GM23338 (cell line): ENCODE measurements around the gene EHF. TPM values are rescaled to one million over a fixed set of nuclear protein-coding genes. Genes with fewer than 3 reads are reported as not detected.

ENCODE experiments used
- ATAC-seq: fragments of 200-7000 bp; cut with Tn5 transposase; 3 replicates; pipeline ENCODE4 v1.9.1; 2020
- DNase-seq: peaks from one replicate; pipeline ENCODE4 v3.0.0-alpha.2; 2015; ENCODE audit warnings: low spot score
- H2AFZ ChIP-seq: fragments of 200-600 bp; sonication (generic); 2 replicates; pipeline ENCODE4 v1.8.0; 2016; ENCODE audit warnings: antibody characterized with exemption, mild to moderate bottlenecking, moderate library complexity
- H3F3A ChIP-seq: fragments of 200-600 bp; sonication (generic); replicated peaks from 2 replicates; pipeline ENCODE4 v1.8.0; 2017; ENCODE audit warnings: antibody characterized with exemption, mixed run types, low read depth
- H3K27ac ChIP-seq: fragments of 200-600 bp; sonication (generic); 2 replicates; pipeline ENCODE4 v1.6.1; 2016; ENCODE audit warnings: low read depth
- H3K27me3 ChIP-seq: fragments of 200-600 bp; sonication (generic); 2 replicates; pipeline ENCODE4 v1.8.0; 2016; ENCODE audit warnings: mild to moderate bottlenecking, mixed run types, moderate library complexity; ENCODE audit not compliant: insufficient read depth
- H3K36me3 ChIP-seq: fragments of 200-600 bp; sonication (generic); 2 replicates; pipeline ENCODE4 v1.8.0; 2016; ENCODE audit warnings: mild to moderate bottlenecking; ENCODE audit not compliant: insufficient read depth
- H3K4me1 ChIP-seq: fragments of 200-600 bp; sonication (generic); 2 replicates; pipeline ENCODE4 v1.8.0; 2016; ENCODE audit warnings: mild to moderate bottlenecking, moderate library complexity; ENCODE audit not compliant: insufficient read depth
- H3K4me2 ChIP-seq: fragments of 200-600 bp; sonication (generic); 2 replicates; pipeline ENCODE4 v1.7.1; 2017; ENCODE audit warnings: mixed run types
- H3K4me3 ChIP-seq: fragments of 200-600 bp; sonication (generic); 2 replicates; pipeline ENCODE4 v1.6.1; 2016; ENCODE audit warnings: mixed run types
- H3K79me2 ChIP-seq: fragments of 200-600 bp; sonication (generic); replicated peaks from 2 replicates; pipeline ENCODE4 v1.8.0; 2017; ENCODE audit warnings: mild to moderate bottlenecking; ENCODE audit not compliant: insufficient read depth
- H3K9me2 ChIP-seq: fragments of 200-600 bp; sonication (generic); 2 replicates; pipeline ENCODE4 v1.8.0; 2017; ENCODE audit not compliant: insufficient read depth
- H4K20me1 ChIP-seq: fragments of 200-600 bp; sonication (generic); replicated peaks from 2 replicates; pipeline ENCODE4 v1.8.0; 2017; ENCODE audit warnings: mild to moderate bottlenecking; ENCODE audit not compliant: insufficient read depth
- H3K27ac Mint-ChIP-seq: 2 replicates; pipeline ENCODE4 v1.8.0; 2020; ENCODE audit warnings: inconsistent platforms, mild to moderate bottlenecking, moderate library complexity, mixed read lengths
- H3K27me3 Mint-ChIP-seq: 3 replicates; pipeline ENCODE4 v1.8.0; 2022; ENCODE audit warnings: low read depth, mild to moderate bottlenecking, moderate library complexity, mixed read lengths, inconsistent platforms; ENCODE audit not compliant: insufficient read depth, poor library complexity
- H3K36me3 Mint-ChIP-seq: 3 replicates; pipeline ENCODE4 v1.8.0; 2021; ENCODE audit warnings: low read depth, mild to moderate bottlenecking, inconsistent platforms, moderate library complexity, mixed read lengths
- H3K4me1 Mint-ChIP-seq: 3 replicates; pipeline ENCODE4 v1.8.0; 2020; ENCODE audit warnings: mild to moderate bottlenecking, inconsistent platforms, mixed read lengths
- H3K4me3 Mint-ChIP-seq: 3 replicates; pipeline ENCODE4 v1.8.0; 2021; ENCODE audit warnings: moderate library complexity, mild to moderate bottlenecking, inconsistent platforms, mixed read lengths
- H3K9me3 Mint-ChIP-seq: 3 replicates; pipeline ENCODE4 v1.8.0; 2020; ENCODE audit warnings: moderate library complexity, mild to moderate bottlenecking, inconsistent platforms, mixed read lengths
- CTCF ChIP-seq, 2 experiments: fragments of 200-600 bp in 1 of 2; sonication (generic) in 1 of 2; conservative IDR thresholded peaks; 2 replicates each; pipeline versions ENCODE4 v1.5.1 to v1.6.1; 2016 to 2017; ENCODE audit warnings: antibody characterized with exemption in 2 of 2, low read depth in 2 of 2, mild to moderate bottlenecking in 2 of 2, moderate library complexity in 1 of 2
- EZH2 ChIP-seq: fragments of 200-600 bp; sonication (generic); IDR thresholded peaks from one replicate; pipeline ENCODE4 v1.8.0; 2017; ENCODE audit warnings: antibody characterized with exemption, mild to moderate bottlenecking, low read depth; ENCODE audit not compliant: unreplicated experiment
- EZH2phosphoT487 ChIP-seq: fragments of 200-600 bp; sonication (generic); IDR thresholded peaks from one replicate; pipeline ENCODE4 v1.8.1; 2018; ENCODE audit warnings: antibody characterized with exemption; ENCODE audit not compliant: unreplicated experiment
- POLR2AphosphoS5 ChIP-seq: IDR thresholded peaks from 2 replicates; pipeline ENCODE4 v1.6.1; 2016; ENCODE audit warnings: antibody characterized with exemption, low read depth
- STAT1 ChIP-seq: IDR thresholded peaks from one replicate; pipeline ENCODE4 v1.6.1; 2016; ENCODE audit warnings: antibody characterized with exemption; ENCODE audit not compliant: unreplicated experiment
- ZNF114 ChIP-seq: fragments of 250-450 bp; sonication (Bioruptor Pico); IDR thresholded peaks from 2 replicates; pipeline ENCODE4 v1.5.0; 2020; ENCODE audit warnings: mild to moderate bottlenecking, moderate library complexity
- ZNF331 ChIP-seq: fragments of 250-450 bp; sonication (Bioruptor Pico); IDR thresholded peaks from 2 replicates; pipeline ENCODE4 v1.5.0; 2020; ENCODE audit warnings: low read depth, mild to moderate bottlenecking, moderate library complexity
- ZNF462 ChIP-seq: fragments of 250-450 bp; sonication (Bioruptor Pico); IDR thresholded peaks from 2 replicates; pipeline ENCODE4 v1.5.0; 2020; ENCODE audit warnings: mild to moderate bottlenecking, moderate library complexity
- polyA plus RNA-seq: library from polyadenylated mRNA; unstranded; fragments of >200 nt; fragmentation: Nextera tagmentation; extraction: Ambion mirVana; gene quantifications from 2 replicates; pipeline ENCODE4 v1.2.1, GENCODE V29; 2016
- total RNA-seq: library from RNA; depleted of rRNA; stranded (reverse); fragments of >200 nt; shearing (Covaris generic); gene quantifications from 2 replicates; pipeline ENCODE4 v1.2.3, GENCODE V29; 2014

Gene EHF
- total and polyA plus RNA-seq, 2 experiments from 2014 or later = not detected

GRCh38 chr11:34653851-34654482 is 33.1 kb downstream of the EHF start:
- Mint-ChIP-seq H3K4me3 (no peak overlapping the region), H3K4me1 (peaks cover 37% of the 10 kb centered on the region), H3K27me3 (no peaks in the 10 kb centered on the region), H3K27ac (no peak overlapping the region), H3K36me3 (no peaks in the 10 kb centered on the region), H3K9me3 (0 out of 3 replicates have a peak, but pooled peaks cover 3% of the 10 kb centered on the region)
- no peak overlapping the region for H3K27ac ChIP-seq
- no peaks in the 10 kb centered on the region for H3K79me2 ChIP-seq
- H3K4me2 ChIP-seq = peak overlapping the region; percentile 9; the same call in 1 of the 2 replicates
- ATAC-seq (peak; percentile 58), DNase-seq (no peak)
- H3K4me3 ChIP-seq = no peak overlapping the region
- TF ChIP-seq ZNF331 (no peak), POLR2AphosphoS5 (no peak), EZH2 (no peak), CTCF (conservative IDR thresholded peaks at IDR 0.05; ENCODE audit: low read depth in 2 of 2) (0 out of 4 replicates have a peak, but pooled peaks of 1 of the 2 experiments have one; percentile 4)
- no peaks in the 10 kb centered on the region for H3K27me3 ChIP-seq
- peaks cover 43% of the 10 kb centered on the region for H3K4me1 ChIP-seq
- H3K36me3 ChIP-seq = no peaks in the 10 kb centered on the region
- no peaks in the 10 kb centered on the region for H3F3A ChIP-seq
- peak overlapping the region; percentile 72; the same call in 1 of the 2 replicates for H2AFZ ChIP-seq
- H3K9me2 ChIP-seq = peaks cover 5% of the 10 kb centered on the region; the same call in 1 of the 2 replicates
- H4K20me1 ChIP-seq = no peaks in the 10 kb centered on the region

- H3K27ac Mint-ChIP-seq = peak overlapping the region; percentile 10; the same call in 1 of the 2 replicates
- ATAC-seq = peak; percentile 43; the same call in 1 of the 3 replicates
- Histone ChIP-seq H3K36me3 (no peaks in the 10 kb centered on the region), H3K9me2 (peaks cover 2% of the 10 kb centered on the region; the same call in 1 of the 2 replicates), H3K27ac (no peak overlapping the region), H3K79me2 (no peaks in the 10 kb centered on the region), H3K4me2 (peak overlapping the region; percentile 9), H3K4me3 (no peak overlapping the region), H3K27me3 (no peaks in the 10 kb centered on the region), H3K4me1 (peaks cover 43% of the 10 kb centered on the region), H4K20me1 (no peaks in the 10 kb centered on the region), H3F3A (no peaks in the 10 kb centered on the region), H2AFZ (0 out of 2 replicates have a peak overlapping the region, but pooled peaks have one; percentile 72)
- H3K27me3 Mint-ChIP-seq = no peaks in the 10 kb centered on the region
- no peak overlapping the region for H3K4me3 Mint-ChIP-seq
- peak; percentile 70 for DNase-seq
- no peaks in the 10 kb centered on the region for H3K36me3 Mint-ChIP-seq
- peaks cover 37% of the 10 kb centered on the region for H3K4me1 Mint-ChIP-seq
- H3K9me3 Mint-ChIP-seq = 0 out of 3 replicates have a peak, but pooled peaks cover 3% of the 10 kb centered on the region
- TF ChIP-seq ZNF114 (CRISPR knock-in tag) (no peak), CTCF (conservative IDR thresholded peaks at IDR 0.05; ENCODE audit: low read depth in 2 of 2) (no peak), STAT1 (no peak), ZNF331 (no peak), ZNF462 (CRISPR knock-in tag) (no peak), POLR2AphosphoS5 (no peak), EZH2phosphoT487 (no peak)
Observed at GRCh38 chr11:34654483-34655334, 33.8 kb downstream of the EHF start.
